GM18907 (cell line): ENCODE measurements around the gene FAM240A.
"Not testable (repeated sequence)": the region's sequence is repeated elsewhere in the genome, so short reads cannot be mapped to it uniquely, and the experiment has no call there.

Source experiments
- ATAC-seq: cut with Tn5 transposase; IDR thresholded peaks from one replicate; pipeline ENCODE4 v1.9.1; 2021; ENCODE audit warnings: mild to moderate bottlenecking, moderate library complexity; ENCODE audit not compliant: unreplicated experiment

Gene FAM240A

DNA sequence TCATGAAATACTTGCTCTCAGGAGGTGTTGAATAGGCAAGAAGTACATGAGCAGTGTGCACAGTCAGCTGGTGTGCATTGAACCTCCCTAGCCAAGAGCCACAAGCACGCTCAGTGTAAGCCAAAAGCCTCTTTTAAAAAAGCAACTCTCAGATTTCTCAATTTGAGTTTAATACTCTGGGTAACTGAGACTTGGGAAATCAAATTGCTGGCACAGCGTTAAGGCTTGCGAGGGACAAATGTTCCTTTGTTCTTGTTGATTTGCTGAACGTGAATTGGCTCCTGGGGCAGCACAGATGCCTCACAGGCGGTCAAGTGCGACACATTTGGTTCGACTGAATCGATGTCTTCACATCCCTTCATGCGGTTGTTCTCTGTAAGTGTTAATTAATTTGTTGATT lies at the start of gene FAM240A:
TSS of gene FAM240A (plus strand) at position 202 of the 400 bp plus-strand sequence. CDS start at position 361, 159 bp downstream.
- ATAC-seq, result no peak

DNA sequence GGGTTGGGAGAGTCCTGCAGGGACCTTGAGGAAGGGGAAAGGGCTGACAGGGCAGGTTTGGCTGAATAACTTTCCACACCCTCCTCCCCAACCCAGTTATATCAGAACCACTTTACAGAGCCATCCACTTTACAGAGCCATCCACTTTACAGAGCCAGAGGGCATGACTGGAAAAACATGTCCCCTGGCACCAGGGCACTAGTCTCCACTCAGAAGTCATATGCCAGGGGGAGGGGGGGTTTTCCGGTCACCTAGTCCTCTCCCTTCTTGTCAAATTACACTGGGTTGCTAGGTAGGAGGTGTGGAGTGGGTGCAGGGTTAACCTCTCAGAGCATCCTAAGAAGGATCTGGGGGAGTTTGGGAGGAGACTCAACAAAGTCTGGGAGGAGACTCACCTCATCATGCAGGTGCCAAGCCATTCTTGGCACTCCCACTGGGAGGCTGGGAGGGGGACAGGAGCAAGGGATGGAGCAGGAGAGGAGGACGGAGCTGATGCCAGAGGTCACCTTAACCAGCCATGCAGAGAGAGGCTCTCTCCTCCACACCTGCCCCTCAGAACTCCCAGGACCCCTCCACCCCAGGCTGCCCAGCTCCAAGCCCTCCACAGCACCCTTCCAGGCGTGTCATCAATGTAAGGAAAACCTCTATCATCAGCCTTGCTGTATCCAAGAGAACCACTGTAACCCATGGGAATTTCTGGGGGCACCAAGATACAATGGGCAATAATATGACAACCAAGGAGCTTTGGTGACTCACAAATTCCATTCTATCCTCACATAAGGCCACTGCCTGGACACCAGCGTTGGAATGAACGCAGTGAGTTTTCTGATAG lies 47.9 kb upstream of the FAM240A start:
- ATAC-seq, result no peak

DNA sequence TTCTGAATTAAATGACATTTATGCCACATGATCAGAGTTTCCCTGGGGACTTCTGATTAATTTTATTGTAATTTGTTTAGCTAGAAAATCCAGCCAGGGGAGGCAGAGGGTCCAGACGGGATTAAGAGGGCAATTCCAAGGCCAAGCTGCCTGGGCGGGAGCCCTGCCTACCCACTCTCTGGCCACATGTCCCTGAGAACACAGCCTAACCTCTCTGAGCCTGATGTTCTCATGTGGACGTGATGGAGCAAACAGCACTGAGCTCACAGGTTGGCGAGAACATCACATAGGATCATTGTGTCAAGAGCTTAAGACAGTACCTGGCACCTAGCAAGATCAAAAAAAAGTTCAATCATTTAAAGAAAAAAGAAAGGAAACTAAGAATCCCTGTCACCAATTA lies 47.2 kb upstream of the FAM240A start:
- no peak for ATAC-seq

DNA sequence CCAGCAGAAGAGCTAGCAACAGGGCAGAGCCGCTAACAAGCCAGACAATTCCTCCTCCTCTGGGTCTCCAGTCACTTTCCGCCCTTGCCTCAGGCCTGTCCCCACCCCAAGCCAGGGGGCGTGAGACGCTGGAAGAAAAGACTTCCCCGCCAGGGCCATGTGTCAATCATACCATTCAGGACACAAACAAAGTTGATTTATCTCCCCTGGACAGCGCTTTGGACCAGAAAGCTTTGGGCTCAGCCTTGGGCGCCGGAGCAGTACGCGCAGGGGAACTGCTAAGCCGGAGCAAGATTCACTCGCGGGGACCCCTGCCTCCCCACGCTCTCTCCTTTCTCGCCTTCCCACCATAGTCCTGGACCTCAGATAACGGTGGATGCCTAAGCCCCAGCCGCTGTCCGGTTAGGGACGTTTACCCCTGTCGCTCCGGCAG lies 46.7 kb upstream of the FAM240A start:
- no peak for ATAC-seq

DNA sequence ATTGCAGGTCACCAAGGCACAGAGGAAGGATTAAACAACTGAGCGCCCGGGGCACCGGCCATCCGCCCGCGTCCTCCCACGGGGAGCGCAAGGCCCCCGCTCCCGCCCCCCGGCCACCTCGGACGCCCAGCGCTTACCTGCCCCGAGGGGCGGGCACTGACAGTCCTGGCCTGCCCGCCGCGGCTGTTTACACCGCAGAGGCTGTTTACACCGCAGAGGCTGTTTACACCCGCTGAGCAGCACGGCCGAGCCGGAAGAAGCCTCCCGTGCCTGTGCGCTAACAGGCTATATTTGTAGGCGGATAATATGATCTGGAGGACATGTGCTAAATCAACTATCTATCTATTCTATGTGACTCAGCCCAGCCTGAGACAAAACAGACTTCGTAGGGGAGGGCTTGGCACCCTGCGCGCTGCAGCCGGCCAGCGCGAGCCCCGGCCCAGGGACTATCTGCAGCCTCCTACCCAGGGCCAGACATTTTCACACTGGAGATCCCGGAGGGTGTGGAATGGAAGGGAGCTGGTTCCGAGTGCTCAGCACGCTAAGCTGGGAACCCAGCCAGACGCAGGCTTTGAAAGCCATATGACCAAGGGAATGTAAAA lies 46.2 kb upstream of the FAM240A start, which contains the start of gene LRRC2:
TSS of gene LRRC2 (minus strand) at position 263 of the 602 bp plus-strand sequence. CDS start 14,711 bp downstream, outside the sequence.
- no peak for ATAC-seq

DNA sequence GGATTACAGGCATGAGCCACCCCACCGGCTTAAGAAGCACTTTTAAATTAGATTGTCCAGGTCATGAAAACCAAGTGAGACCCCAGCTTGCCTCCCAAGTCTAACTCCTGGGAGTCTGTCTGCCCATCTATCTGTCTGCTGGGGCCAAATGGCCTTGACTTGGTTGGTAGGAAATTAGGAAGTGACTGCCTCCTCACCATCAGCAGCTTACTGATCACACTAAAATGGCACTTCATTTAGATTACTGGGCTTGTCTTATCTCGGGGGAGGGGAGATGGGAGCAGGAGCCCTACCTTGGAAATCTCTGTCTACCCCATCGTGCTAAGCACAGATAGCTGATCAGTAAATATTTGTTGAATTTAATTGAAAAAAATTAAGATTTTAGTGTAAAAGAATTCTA lies 40.6 kb upstream of the FAM240A start:
- no peak for ATAC-seq

DNA sequence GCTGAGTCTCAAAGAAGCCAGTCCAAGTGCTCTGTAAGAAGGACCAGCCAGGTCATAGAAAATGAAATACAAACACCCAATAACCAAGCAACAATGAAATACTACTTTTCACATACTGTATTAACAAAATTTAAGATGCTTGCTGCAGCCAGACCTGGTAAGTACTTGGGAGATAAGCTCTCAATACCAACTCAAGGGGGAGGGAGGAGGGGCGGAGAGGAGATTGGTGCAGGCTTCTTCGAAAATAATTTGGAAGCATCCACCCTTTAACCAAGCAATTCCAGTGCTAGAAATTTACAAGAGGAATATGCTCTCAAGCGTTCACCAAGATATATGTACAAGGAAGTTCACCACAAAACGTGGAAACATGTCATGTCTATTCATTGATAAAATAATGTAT lies 38.6 kb upstream of the FAM240A start:
- no peak for ATAC-seq

DNA sequence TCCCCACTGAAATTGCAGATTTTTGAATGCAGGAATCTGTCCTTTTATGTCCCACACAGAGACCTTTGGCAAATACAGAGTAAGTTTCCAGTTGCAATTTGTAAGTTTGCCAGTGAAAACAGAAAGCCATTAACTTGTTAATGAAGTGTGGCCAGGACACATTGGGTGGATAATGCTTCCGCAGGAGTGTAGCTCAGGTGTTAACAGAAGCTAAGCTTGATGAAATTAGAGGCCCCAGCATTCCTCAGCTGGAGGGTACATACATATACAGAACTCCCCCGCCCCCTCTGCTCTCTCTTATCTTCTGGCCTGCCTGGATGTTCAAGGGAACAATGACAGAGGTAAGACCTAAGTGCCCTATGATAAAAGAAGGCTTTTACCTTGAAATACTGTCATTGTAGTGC lies 38.1 kb upstream of the FAM240A start:
- no peak for ATAC-seq

DNA sequence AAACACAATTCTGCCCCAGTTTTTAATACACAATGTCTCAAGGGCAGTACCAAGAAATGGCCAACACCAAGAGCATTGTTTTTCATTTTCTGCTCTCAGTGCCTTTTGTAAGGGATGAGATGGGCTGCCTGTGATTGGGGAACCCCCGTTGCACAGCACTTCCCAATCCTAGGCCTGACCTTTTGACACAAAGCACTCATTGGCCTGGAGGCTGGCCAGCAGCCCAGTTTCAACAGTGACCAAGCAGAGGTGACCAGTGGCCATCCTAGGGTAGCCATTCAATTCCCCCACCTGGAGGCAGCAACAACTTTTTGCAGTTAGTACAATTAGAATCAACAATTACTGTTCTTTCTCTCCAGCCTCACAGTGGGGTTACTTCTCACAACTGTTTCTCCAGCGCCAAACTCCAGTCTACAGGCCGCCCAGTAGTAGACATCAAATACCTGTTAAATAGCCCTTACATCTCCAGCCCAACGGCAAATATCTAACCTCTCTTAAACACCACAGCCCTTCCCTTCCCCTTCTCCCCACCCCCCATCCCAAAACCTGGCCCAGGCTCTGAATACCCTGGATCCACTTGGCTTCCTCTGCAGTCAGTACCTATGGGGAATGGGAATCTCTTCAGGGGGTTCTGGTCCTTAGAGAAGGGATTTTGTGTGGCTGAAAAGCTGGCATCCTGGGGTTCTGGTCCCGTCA lies 37.3 kb upstream of the FAM240A start:
- ATAC-seq, result no peak

DNA sequence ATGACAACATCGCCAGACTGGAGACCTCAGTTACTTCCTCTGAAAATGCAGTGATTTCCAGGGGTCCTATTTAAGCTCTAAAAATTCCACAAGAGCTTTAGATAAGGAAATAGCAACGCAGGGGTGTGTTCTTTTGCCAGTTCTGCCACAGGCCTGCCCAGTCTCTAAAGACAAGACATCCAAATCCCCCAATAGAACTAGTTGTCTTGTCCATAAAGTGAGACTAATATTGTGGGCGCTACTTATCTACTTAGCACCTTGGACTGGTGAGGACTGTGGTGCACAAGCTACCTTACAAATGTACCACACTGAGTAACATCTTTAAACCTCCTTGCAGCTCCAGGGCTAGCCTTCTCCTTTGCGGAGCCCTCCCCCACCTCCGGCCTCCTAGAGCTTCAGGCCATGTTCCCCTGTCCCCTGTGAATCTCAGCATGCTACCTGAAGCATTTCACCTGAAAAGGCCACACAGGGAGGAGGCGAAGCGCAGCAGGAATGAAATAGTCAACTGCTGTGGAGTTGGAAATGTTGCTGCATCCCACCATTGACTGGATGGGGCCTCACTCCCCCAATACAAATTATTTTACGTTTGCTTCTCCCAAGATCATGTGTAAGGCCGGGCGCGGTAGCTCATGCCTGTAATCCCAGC lies 36.6 kb upstream of the FAM240A start:
- ATAC-seq, result no peak

DNA sequence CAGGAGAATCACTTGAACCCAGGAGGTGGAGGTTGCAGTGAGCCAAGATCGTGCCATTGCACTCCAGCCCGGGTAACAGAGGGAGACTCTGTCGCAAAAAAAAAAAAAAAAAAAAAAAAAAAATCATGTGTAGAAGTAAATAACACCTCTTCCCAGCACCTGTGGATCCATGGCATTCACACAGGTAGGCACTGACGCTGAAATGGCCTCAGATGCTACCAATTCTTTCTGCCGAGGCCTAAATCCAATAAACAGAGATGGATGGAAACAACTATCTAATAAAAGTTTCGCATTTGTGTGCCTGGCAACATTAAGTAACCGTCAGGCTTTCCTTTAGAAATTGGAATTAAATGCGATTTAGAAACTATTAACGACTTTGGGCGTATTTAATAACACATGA lies 35.9 kb upstream of the FAM240A start:
- ATAC-seq, result no peak

DNA sequence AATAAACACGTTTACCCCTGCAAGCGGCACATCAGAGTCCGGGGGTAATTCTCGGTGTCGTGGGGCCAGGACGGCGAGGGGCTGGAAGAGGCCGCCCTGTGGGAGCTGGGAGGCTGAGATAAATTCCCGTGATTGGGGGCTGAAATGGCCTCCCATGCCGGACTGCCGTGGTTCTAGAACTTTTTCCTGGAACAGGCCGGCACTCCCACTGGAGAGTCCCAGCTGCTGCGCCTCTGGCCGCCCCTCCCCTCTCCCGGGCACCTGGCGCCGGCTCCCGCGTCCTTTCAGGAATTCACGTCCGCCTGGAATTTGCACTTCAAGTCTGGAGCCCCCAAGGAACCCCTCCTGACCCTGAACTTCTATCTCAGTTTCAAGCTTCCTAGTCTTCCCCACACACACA lies 35.4 kb upstream of the FAM240A start:
- no peak for ATAC-seq

DNA sequence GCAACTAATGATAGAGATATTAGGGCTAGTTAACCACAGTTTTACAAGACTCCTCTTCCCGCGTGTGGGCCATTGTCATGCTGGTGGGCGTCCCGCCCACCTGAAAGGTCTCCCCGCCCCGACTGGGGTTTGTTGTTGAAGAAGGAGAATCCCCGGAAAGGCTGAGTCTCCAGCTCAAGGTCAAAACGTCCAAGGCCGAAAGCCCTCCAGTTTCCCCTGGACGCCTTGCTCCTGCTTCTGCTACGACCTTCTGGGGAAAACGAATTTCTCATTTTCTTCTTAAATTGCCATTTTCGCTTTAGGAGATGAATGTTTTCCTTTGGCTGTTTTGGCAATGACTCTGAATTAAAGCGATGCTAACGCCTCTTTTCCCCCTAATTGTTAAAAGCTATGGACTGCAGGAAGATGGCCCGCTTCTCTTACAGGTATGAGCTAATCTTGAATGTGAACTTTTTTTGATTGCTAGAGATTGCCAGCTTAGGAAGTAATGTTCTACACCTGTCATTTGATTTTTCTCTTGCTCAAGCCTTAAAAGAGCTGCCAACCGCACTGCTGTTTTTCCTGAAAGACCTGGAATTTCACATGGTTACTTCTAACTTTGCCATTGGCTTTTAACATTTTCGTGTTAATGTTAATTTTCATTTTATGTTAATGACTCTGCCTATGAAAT lies 34.6 kb upstream of the FAM240A start:
- ATAC-seq, result not testable (repeated sequence)

DNA sequence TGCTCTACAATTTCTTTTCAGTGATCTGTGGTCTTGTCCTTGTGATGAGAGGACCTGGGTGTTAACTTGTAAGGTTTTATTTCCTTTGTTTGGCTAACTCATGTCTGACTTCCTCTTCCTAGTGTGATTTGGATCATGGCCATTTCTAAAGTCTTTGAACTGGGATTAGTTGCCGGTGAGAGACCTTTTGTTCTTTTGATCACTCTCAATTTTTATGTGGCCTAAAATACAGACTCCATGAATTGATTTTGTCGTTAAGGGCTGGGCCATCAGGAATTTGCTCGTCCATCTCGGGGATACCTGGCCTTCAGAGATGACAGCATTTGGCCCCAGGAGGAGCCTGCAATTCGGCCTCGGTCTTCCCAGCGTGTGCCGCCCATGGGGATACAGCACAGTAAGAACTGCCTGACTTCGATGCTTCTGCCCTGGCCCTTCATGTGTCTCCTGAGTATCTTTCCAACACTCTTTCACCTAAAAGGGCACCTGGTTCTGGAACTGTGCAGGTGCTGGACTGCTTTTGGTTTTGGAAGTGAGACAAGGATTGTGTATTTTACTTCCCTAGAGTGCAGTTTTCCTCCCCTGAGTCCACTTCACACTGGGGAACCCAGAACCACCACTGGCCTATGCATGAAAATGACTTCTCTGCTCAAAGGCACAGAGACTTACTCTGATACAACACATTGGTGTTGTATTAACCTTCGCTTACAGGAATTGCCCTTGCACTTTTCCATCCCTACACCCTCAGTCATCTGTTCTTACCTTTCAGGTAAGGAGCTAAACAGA lies 33.2 kb upstream of the FAM240A start:
- no peak for ATAC-seq

DNA sequence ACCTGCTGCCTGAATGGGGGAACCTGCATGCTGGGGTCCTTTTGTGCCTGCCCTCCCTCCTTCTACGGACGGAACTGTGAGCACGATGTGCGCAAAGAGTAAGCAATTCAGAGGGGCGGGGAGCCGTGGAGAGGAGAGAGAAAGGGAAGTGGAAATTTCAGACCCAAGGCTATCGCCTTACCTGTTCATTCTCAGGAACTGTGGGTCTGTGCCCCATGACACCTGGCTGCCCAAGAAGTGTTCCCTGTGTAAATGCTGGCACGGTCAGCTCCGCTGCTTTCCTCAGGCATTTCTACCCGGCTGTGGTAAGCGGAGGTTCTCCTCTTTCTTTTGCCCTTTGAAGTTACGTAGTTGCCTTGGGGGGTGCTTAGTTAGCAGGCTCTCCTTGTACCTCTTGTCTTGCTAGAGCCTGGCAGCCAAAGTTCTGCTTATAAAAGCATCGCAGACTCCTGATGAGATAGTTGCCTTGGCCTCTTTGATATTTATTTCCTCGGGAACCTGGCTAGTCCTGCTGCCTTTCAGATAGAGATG lies 32.5 kb upstream of the FAM240A start:
- no peak for ATAC-seq

DNA sequence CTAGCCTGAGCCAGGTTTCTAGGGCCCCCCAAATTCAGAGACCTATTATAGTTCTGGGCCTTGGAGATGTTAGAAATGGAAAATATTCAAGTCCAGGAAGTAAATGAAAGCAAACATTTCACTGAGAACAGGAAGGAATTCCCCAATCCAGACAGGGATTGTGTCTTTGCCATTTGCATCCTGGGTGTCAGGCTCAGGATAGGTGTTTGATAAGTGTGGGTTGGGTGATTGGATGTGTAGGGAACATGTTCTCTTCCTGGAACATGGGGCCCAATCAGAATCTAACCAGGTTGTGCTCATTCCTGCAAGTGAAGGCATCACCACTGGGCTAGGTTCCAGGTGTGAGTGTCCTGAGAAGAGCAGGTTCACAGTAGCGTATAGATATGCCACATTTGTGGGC lies 31.6 kb upstream of the FAM240A start:
- no peak for ATAC-seq

DNA sequence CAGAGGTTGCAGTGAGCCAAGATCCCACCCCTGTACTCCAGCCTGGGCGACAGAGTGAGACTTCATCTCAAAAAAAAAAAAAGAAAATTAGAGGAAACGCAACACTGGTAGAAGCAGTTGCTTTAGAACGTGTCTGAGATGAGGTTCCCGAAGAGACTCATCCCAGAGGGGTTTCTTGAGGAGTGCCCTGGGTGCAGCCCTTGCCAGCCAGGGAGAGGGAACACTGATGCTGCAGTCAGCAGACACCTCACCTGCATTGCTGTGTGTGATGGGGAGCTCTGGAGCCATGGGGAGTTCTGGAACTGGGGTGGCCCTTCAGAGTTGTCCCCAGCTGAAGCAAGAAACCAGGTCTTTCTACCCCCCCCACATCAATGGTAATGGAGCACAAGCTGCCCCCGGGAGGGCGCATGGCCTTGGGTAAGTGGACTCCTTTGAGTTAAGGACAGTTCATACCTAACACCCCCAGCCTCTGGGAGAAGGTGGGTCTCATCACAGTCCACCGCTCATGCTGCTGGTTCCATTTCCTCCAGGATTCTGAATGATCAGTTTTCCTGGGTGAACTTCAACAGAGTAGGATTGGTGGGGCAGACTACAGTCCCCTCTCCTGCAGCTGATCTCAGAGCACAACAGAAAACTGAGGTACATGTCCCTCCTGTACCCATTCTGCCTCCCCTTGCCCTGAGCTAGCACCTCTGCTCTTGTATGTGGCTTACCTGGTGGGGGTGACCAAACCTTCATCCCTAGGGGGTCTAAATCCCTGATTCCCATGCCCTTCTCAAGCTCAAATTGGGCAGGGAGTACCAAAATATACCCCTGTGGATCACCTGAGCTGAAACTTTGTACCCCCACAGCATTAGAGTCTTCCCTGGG lies 27.5 kb upstream of the FAM240A start:
- no peak for ATAC-seq

DNA sequence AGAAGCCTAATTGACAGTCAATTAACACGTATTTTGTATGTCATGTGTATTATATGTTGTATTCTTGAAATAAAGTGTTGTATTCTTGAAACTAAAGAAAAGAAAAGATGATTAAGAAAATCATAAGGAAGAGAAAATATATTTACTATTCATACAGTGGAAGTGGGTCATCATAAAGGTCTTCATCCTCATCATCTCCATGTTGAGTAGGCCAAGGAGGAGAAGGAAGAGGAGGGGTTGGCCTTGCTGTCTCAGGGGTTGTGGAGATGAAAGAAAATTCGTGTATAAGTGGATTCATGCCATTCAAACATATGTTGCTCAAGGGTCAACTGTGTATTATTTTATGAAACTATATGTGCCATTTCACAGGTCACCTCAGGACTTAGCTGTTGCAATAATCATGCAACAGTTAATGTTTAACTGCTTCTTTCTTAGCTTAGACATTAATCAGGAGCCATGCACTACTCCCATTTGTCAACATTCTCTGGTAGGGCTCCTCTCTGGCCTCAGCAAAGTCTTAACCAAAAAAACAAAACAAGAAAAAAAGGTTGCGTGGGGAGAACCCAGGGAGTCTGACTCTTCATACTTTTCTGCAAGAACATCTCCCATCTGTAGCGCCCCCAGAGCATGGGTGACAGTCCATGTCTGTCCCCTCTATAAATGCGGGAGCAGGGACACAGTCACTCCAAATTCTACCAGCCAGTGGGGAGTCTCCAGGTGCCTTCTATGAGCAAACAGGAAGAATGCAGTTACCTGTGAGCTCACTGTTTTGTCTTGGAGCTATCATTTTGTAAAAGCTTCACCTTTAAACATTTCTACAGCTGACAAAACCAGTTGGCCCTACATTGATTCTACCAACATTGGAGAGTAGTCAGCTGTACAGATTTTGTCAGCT lies 26.3 kb upstream of the FAM240A start:
- ATAC-seq, result no peak
